Thoracic aorta (tissue), 2 donors: ENCODE measurements around the gene EPHB2. TPM values are rescaled to one million over a fixed set of nuclear protein-coding genes. Genes with fewer than 3 reads are reported as not detected.

ENCODE experiments used
- ATAC-seq: fragments of 150-250 bp; one replicate; pipeline ENCODE4 v1.8.0; 2017; ENCODE audit warnings: low read depth; ENCODE audit not compliant: insufficient number of reproducible peaks, low FRiP score
- DNase-seq: peaks from one replicate; pipeline ENCODE4 v3.0.0-alpha.2; 2020; ENCODE audit warnings: low spot score
- H3K27ac ChIP-seq, 2 donors: fragments of 200-600 bp; sonication (generic); 1 replicate in 1 of 2; 2 replicates in 1 of 2; pipeline ENCODE4 v1.5.1; 2016; ENCODE audit warnings: mild to moderate bottlenecking in 2 of 2, moderate library complexity in 2 of 2
- H3K27me3 ChIP-seq: fragments of 200-600 bp; sonication (generic); replicated peaks from 2 replicates; pipeline ENCODE4 v1.6.0; 2016; ENCODE audit warnings: mild to moderate bottlenecking; ENCODE audit not compliant: insufficient read depth
- H3K36me3 ChIP-seq: fragments of 200-600 bp; sonication (generic); one replicate; pipeline ENCODE4 v1.5.1; 2016
- H3K4me1 ChIP-seq, 2 donors: fragments of 200-600 bp; sonication (generic); 1 replicate in 1 of 2; 2 replicates in 1 of 2; pipeline versions ENCODE4 v1.5.1 to v1.6.0; 2016; ENCODE audit warnings: low read depth in 2 of 2, mild to moderate bottlenecking in 1 of 2; ENCODE audit not compliant: control insufficient read depth in 1 of 2
- H3K4me3 ChIP-seq: fragments of 200-600 bp; sonication (generic); 2 replicates; pipeline ENCODE4 v1.5.1; 2016; ENCODE audit warnings: mild to moderate bottlenecking
- H3K9me3 ChIP-seq: fragments of 200-600 bp; sonication (generic); 2 replicates; pipeline ENCODE4 v1.5.1; 2016
- CTCF ChIP-seq: fragments of 200-600 bp; sonication (generic); IDR thresholded peaks from one replicate; pipeline ENCODE4 v1.5.1; 2019; ENCODE audit warnings: antibody characterized with exemption
- total RNA-seq, 2 donors: library from RNA; depleted of rRNA; stranded (reverse); fragments of >200 nt; gene quantifications; one replicate each; pipeline versions ENCODE4 v1.1.0 to v1.2.3, GENCODE V29; 2016

EPHB2 gene
- total RNA-seq, 2 donors from 2014 or later: 9.3 to 10.0 TPM

GRCh38 chr1:22969304-22969709 lies 258.7 kb downstream of the EPHB2 start:
- Histone ChIP-seq H3K27me3 (peaks cover 8% of the 10 kb centered on the region), H3K36me3 (no peaks in the 10 kb centered on the region), H3K4me3 (no peak overlapping the region), H3K4me1 (no peaks in the 10 kb centered on the region), H3K9me3 (peaks cover 8% of the 10 kb centered on the region), H3K27ac (no peak overlapping the region)
- no peak for TF ChIP-seq CTCF
- ATAC-seq (no peak), DNase-seq (no peak)

- Histone ChIP-seq H3K27ac (no peak overlapping the region), H3K4me3 (no peak overlapping the region), H3K36me3 (no peaks in the 10 kb centered on the region), H3K9me3 (peaks cover 8% of the 10 kb centered on the region), H3K27me3 (peaks cover 8% of the 10 kb centered on the region), H3K4me1 (no peaks in the 10 kb centered on the region)
- no peak for TF ChIP-seq CTCF
- ATAC-seq: no peak
- no peak for DNase-seq
Measured at GRCh38 chr1:22970096-22970495, 259.5 kb downstream of the EPHB2 start.

Other genes starting within 250 kb of the EPHB2 start
- not detected for gene EPHA8, start 147.3 kb upstream of the EPHB2 start, total RNA-seq
- gene C1QA, start 74.2 kb upstream of the EPHB2 start, total RNA-seq: 100 to 1,000 TPM; 234 to 501 TPM
- 100 to 1,000 TPM; 241 to 542 TPM for gene C1QC, start 67.2 kb upstream of the EPHB2 start, total RNA-seq
- 100 to 1,000 TPM; 448 to 884 TPM for gene C1QB, start 57.6 kb upstream of the EPHB2 start, total RNA-seq